ENCODE measurements around the gene LRP8. TPM values are rescaled to one million over a fixed set of nuclear protein-coding genes. Genes with fewer than 3 reads are reported as not detected.

LRP8 gene
- total and polyA plus RNA-seq, 4 donors = 0.15 to 0.75 (median 0.29) TPM

DNA sequence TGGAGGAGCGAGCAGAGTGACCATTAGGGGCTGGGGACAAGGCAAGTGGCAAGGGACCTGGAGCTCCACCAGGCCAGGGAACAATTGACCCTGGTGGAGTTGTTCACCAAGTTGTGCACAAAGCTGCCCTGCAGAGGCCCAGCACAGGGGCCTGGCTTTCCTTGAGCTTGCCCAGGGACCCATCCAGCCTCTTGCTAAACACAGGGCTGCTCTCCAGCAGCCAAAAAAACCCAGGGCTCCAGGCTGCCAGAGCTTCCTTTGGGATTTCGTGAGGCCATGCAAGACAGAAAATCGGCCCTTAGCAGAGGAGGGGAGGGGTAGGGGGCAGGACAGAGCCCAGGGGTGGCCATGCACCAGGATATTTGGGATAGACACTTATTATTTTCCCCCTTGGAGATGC, 32.6 kb downstream of the LRP8 start:
- no peak for DNase-seq (ENCODE audit: low spot score)
- Histone ChIP-seq H3K27me3 (ENCODE audit: control insufficient read depth in 4 of 4, insufficient read depth in 4 of 4, low read length in 3 of 4) (no peaks in the 10 kb centered on the region), H3K36me3 (ENCODE audit: control insufficient read depth in 4 of 4, insufficient read depth in 3 of 4, low read depth in 1 of 4, low read length in 3 of 4) (no peaks in the 10 kb centered on the region), H3K4me1 (ENCODE audit: control insufficient read depth in 4 of 4, insufficient read depth in 4 of 4, low read length in 3 of 4) (no peaks in the 10 kb centered on the region), H3K27ac (ENCODE audit: low read depth in 1 of 2, low read length in 2 of 2) (no peak overlapping the region), H3K9me3 (ENCODE audit: control insufficient read depth in 4 of 4, low read length in 3 of 4) (no peaks in the 10 kb centered on the region), H3K4me3 (ENCODE audit: low read depth in 1 of 3, low read length in 3 of 3) (no peak overlapping the region), H3K9ac (ENCODE audit: low read depth in 1 of 2, low read length in 2 of 2) (no peak overlapping the region)
- 87% methylated on average over 3 of the region's 3 CpGs for WGBS
- TF ChIP-seq RXRA (IDR thresholded peaks at IDR 0.05) = no peak
- TF ChIP-seq EGR1 (IDR thresholded peaks at IDR 0.05; ENCODE audit: low read depth in 2 of 2) = no peak
- no peak for TF ChIP-seq SP1 (IDR thresholded peaks at IDR 0.05)
- TF ChIP-seq, protein P1, sequence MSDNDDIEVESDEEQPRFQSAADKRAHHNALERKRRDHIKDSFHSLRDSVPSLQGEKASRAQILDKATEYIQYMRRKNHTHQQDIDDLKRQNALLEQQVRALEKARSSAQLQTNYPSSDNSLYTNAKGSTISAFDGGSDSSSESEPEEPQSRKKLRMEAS (IDR thresholded peaks at IDR 0.05) = no peak
- no peak for TF ChIP-seq HNF4G (IDR thresholded peaks at IDR 0.05)
- no peak for TF ChIP-seq HNF4A (conservative IDR thresholded peaks at IDR 0.05)
- TF ChIP-seq TAF1 (conservative IDR thresholded peaks at IDR 0.05) = no peak

DNA sequence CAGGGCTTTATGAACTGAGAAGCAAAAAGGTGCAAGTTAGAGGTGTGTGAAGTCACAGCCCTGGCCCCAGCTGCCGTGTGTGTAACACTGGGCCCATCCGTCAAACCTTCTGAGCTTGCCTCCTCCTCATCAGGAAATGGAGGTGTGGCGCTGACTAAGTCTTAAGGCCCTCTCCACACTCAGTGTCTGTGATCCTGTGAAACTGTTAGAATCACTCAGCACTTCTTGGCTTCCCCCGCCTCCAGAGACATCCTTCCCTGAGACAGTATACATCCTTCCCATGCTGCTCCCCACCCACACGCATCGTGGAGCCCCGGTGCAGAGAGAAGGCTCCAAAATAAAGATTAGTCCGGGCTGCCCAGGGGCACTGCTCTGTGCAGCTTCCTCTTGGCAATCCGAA, 33.3 kb downstream of the LRP8 start:
- Histone ChIP-seq H3K9me3 (ENCODE audit: control insufficient read depth in 4 of 4, low read length in 3 of 4) (no peaks in the 10 kb centered on the region), H3K9ac (ENCODE audit: low read depth in 1 of 2, low read length in 2 of 2) (no peak overlapping the region), H3K4me1 (ENCODE audit: control insufficient read depth in 4 of 4, insufficient read depth in 4 of 4, low read length in 3 of 4) (no peaks in the 10 kb centered on the region), H3K36me3 (ENCODE audit: control insufficient read depth in 4 of 4, insufficient read depth in 3 of 4, low read depth in 1 of 4, low read length in 3 of 4) (no peaks in the 10 kb centered on the region), H3K27ac (ENCODE audit: low read depth in 1 of 2, low read length in 2 of 2) (no peak overlapping the region), H3K27me3 (ENCODE audit: control insufficient read depth in 4 of 4, insufficient read depth in 4 of 4, low read length in 3 of 4) (no peaks in the 10 kb centered on the region), H3K4me3 (ENCODE audit: low read depth in 1 of 3, low read length in 3 of 3) (no peak overlapping the region)
- no peak for DNase-seq (ENCODE audit: low spot score)
- 83% methylated on average over 9 of the region's 9 CpGs for WGBS
- TF ChIP-seq JUND (IDR thresholded peaks at IDR 0.05) = no peak

DNA sequence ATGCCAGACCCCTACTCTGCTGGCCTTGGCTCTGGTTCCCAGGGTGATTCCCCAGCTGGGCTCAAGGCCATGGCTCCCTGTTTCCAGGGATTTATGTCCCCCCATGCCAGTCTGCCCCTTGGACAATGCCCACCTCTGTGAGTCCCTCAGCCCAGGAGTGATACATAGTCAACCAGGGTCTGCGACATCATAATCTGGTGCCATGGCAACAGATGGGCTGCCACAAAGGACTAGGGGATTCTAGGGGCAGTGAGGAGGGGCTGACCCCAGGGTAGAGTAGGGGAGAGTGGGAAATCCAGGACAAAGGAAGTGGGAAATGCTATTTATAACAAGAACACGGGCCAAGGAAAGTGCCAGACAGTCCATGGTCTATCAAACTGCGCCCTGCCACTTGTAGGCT, 33.8 kb downstream of the LRP8 start:
- 79% methylated on average over 3 of the region's 3 CpGs for WGBS
- no peak overlapping the region for H3K9ac ChIP-seq (ENCODE audit: low read depth in 1 of 2, low read length in 2 of 2)
- no peaks in the 10 kb centered on the region for H3K4me1 ChIP-seq (ENCODE audit: control insufficient read depth in 4 of 4, insufficient read depth in 4 of 4, low read length in 3 of 4)
- H3K9me3 ChIP-seq (ENCODE audit: control insufficient read depth in 4 of 4, low read length in 3 of 4) = no peaks in the 10 kb centered on the region
- H3K27me3 ChIP-seq (ENCODE audit: control insufficient read depth in 4 of 4, insufficient read depth in 4 of 4, low read length in 3 of 4) = no peaks in the 10 kb centered on the region
- H3K36me3 ChIP-seq (ENCODE audit: control insufficient read depth in 4 of 4, insufficient read depth in 3 of 4, low read depth in 1 of 4, low read length in 3 of 4) = no peaks in the 10 kb centered on the region
- no peak for TF ChIP-seq HNF4G (IDR thresholded peaks at IDR 0.05)
- TF ChIP-seq YY1 (IDR thresholded peaks at IDR 0.05) = no peak
- no peak for TF ChIP-seq RXRA (IDR thresholded peaks at IDR 0.05)
- no peak for TF ChIP-seq FOXA2 (IDR thresholded peaks at IDR 0.05)
- TF ChIP-seq EGR1 (IDR thresholded peaks at IDR 0.05; ENCODE audit: low read depth in 2 of 2) = no peak
- TF ChIP-seq, protein P1 (IDR thresholded peaks at IDR 0.05) = no peak
- TF ChIP-seq, protein P2, sequence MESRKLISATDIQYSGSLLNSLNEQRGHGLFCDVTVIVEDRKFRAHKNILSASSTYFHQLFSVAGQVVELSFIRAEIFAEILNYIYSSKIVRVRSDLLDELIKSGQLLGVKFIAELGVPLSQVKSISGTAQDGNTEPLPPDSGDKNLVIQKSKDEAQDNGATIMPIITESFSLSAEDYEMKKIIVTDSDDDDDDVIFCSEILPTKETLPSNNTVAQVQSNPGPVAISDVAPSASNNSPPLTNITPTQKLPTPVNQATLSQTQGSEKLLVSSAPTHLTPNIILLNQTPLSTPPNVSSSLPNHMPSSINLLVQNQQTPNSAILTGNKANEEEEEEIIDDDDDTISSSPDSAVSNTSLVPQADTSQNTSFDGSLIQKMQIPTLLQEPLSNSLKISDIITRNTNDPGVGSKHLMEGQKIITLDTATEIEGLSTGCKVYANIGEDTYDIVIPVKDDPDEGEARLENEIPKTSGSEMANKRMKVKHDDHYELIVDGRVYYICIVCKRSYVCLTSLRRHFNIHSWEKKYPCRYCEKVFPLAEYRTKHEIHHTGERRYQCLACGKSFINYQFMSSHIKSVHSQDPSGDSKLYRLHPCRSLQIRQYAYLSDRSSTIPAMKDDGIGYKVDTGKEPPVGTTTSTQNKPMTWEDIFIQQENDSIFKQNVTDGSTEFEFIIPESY (IDR thresholded peaks at IDR 0.05) = no peak
- no peak for DNase-seq (ENCODE audit: low spot score)
- H3K4me3 ChIP-seq (ENCODE audit: low read depth in 1 of 3, low read length in 3 of 3) = no peak overlapping the region
- no peak overlapping the region for H3K27ac ChIP-seq (ENCODE audit: low read depth in 1 of 2, low read length in 2 of 2)

DNA sequence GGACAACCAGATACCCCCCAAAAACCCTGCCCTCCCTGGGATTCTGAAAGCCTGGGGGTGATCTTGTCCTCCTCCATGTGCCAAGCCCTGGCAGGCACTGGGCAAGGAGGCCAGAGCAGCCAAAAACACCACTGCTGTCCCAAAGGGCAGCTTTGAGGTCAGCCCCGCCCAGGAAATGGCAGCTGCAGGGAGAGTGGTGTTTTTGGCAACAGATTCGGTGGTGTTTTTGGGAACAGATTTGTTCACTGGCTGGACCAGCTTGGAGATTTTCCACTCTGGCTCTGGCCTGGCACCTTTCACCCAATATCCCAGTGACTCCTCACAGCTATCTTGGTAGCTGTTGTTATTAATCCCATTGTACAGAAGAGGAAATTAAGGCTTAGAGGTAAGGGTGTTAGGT, 34.7 kb downstream of the LRP8 start:
- WGBS = 70% methylated on average over 2 of the region's 2 CpGs
- Histone ChIP-seq H3K4me1 (ENCODE audit: control insufficient read depth in 4 of 4, insufficient read depth in 4 of 4, low read length in 3 of 4) (no peaks in the 10 kb centered on the region), H3K4me3 (ENCODE audit: low read depth in 1 of 3, low read length in 3 of 3) (no peak overlapping the region), H3K36me3 (ENCODE audit: control insufficient read depth in 4 of 4, insufficient read depth in 3 of 4, low read depth in 1 of 4, low read length in 3 of 4) (no peaks in the 10 kb centered on the region), H3K27me3 (ENCODE audit: control insufficient read depth in 4 of 4, insufficient read depth in 4 of 4, low read length in 3 of 4) (no peaks in the 10 kb centered on the region), H3K9ac (ENCODE audit: low read depth in 1 of 2, low read length in 2 of 2) (no peak overlapping the region), H3K9me3 (ENCODE audit: control insufficient read depth in 4 of 4, low read length in 3 of 4) (no peaks in the 10 kb centered on the region), H3K27ac (ENCODE audit: low read depth in 1 of 2, low read length in 2 of 2) (no peak overlapping the region)
- no peak for DNase-seq (ENCODE audit: low spot score)
- TF ChIP-seq HNF4G (IDR thresholded peaks at IDR 0.05) (no peak), FOXA1 (IDR thresholded peaks at IDR 0.05) (no peak), FOXA2 (IDR thresholded peaks at IDR 0.05) (no peak), NR2F2 (IDR thresholded peaks at IDR 0.05) (no peak), YY1 (IDR thresholded peaks at IDR 0.05) (no peak), HNF4A (conservative IDR thresholded peaks at IDR 0.05) (no peak), RAD21 (IDR thresholded peaks at IDR 0.05) (no peak)
- TF ChIP-seq, protein P3, sequence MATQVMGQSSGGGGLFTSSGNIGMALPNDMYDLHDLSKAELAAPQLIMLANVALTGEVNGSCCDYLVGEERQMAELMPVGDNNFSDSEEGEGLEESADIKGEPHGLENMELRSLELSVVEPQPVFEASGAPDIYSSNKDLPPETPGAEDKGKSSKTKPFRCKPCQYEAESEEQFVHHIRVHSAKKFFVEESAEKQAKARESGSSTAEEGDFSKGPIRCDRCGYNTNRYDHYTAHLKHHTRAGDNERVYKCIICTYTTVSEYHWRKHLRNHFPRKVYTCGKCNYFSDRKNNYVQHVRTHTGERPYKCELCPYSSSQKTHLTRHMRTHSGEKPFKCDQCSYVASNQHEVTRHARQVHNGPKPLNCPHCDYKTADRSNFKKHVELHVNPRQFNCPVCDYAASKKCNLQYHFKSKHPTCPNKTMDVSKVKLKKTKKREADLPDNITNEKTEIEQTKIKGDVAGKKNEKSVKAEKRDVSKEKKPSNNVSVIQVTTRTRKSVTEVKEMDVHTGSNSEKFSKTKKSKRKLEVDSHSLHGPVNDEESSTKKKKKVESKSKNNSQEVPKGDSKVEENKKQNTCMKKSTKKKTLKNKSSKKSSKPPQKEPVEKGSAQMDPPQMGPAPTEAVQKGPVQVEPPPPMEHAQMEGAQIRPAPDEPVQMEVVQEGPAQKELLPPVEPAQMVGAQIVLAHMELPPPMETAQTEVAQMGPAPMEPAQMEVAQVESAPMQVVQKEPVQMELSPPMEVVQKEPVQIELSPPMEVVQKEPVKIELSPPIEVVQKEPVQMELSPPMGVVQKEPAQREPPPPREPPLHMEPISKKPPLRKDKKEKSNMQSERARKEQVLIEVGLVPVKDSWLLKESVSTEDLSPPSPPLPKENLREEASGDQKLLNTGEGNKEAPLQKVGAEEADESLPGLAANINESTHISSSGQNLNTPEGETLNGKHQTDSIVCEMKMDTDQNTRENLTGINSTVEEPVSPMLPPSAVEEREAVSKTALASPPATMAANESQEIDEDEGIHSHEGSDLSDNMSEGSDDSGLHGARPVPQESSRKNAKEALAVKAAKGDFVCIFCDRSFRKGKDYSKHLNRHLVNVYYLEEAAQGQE (IDR thresholded peaks at IDR 0.05) = no peak
- TF ChIP-seq, protein P4, sequence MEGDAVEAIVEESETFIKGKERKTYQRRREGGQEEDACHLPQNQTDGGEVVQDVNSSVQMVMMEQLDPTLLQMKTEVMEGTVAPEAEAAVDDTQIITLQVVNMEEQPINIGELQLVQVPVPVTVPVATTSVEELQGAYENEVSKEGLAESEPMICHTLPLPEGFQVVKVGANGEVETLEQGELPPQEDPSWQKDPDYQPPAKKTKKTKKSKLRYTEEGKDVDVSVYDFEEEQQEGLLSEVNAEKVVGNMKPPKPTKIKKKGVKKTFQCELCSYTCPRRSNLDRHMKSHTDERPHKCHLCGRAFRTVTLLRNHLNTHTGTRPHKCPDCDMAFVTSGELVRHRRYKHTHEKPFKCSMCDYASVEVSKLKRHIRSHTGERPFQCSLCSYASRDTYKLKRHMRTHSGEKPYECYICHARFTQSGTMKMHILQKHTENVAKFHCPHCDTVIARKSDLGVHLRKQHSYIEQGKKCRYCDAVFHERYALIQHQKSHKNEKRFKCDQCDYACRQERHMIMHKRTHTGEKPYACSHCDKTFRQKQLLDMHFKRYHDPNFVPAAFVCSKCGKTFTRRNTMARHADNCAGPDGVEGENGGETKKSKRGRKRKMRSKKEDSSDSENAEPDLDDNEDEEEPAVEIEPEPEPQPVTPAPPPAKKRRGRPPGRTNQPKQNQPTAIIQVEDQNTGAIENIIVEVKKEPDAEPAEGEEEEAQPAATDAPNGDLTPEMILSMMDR (IDR thresholded peaks at IDR 0.05; ENCODE audit: low read depth, low read length, missing input control) = no peak
